ENCODE measurements around the gene RNF31. TPM values are rescaled to one million over a fixed set of nuclear protein-coding genes. Genes with fewer than 3 reads are reported as not detected.

The RNF31 gene
- total RNA-seq, 1 donor from 2014 or later: 79.4 TPM

DNA sequence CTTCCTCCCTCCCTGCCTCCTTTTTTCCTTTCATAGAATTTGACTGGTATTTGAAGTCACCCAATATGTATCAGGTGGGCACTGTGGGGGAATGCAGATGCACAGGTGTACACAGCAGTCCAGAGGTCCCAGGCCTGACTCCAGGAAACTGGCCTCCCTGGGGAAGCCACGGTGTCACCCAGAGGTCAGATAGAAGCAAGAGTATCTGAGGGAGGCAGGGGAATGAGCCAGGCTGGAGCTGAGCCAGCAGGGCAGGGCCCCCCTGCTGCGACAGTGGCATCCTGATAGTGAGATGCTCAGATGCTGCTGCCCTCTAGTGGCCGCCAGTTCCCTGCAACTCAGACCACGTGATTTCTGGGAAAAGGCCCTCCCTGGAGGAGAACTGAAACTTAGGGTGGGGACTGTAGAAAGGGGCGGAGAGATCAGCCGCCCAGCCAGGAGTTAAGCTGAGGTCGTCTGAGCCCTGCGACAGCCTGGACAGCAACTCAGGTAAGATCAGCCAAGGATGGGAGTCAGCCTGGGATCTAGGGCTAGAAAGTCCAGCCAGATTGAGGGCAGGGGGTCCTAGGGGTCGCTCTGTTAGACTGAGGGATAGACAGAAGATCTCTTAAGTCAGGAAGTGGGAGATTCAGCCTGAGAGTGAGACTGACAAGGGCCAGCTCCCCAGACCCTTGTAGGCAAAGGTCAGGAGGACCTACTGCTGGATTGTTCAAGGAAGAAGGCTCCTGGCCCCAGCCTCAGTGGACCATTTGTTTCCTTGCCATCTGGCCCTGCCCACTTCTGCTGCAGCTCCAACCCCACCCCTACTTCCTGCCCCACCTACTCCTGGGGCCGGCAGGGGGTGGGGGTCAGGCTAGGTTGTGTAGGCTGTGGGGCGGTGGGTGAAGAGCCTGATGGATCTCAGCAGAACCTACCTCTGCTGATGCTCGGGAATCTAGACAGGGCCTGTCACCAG is 13.8 kb downstream of the RNF31 start, which contains the start of gene IRF9:
TSS of gene IRF9 (plus strand) at position 416 of the 955 bp plus-strand sequence. CDS start 880 bp downstream, outside the sequence.
- DNase-seq (ENCODE audit: low read depth): peak; percentile 67
- H3K4me3 ChIP-seq (ENCODE audit: low read depth, low read length): peak within 1 kb of the TSS; percentile 98
- TF ChIP-seq, protein P1, sequence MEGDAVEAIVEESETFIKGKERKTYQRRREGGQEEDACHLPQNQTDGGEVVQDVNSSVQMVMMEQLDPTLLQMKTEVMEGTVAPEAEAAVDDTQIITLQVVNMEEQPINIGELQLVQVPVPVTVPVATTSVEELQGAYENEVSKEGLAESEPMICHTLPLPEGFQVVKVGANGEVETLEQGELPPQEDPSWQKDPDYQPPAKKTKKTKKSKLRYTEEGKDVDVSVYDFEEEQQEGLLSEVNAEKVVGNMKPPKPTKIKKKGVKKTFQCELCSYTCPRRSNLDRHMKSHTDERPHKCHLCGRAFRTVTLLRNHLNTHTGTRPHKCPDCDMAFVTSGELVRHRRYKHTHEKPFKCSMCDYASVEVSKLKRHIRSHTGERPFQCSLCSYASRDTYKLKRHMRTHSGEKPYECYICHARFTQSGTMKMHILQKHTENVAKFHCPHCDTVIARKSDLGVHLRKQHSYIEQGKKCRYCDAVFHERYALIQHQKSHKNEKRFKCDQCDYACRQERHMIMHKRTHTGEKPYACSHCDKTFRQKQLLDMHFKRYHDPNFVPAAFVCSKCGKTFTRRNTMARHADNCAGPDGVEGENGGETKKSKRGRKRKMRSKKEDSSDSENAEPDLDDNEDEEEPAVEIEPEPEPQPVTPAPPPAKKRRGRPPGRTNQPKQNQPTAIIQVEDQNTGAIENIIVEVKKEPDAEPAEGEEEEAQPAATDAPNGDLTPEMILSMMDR (conservative IDR thresholded peaks at IDR 0.05; ENCODE audit: low read depth, low read length): peak; percentile 88

DNA sequence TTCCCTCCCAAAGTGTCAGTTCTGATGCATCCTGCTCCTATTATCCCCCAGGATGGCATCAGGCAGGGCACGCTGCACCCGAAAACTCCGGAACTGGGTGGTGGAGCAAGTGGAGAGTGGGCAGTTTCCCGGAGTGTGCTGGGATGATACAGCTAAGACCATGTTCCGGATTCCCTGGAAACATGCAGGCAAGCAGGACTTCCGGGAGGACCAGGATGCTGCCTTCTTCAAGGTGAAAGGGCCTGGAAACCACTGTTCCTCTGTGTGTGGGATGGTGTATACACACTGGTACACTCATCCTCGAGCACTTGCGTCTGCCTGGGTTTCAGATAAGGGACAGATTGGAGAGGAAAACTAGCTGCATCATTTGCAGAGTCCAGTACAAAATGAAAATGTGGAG is 14.8 kb downstream of the RNF31 start:
- TF ChIP-seq, protein P1 (conservative IDR thresholded peaks at IDR 0.05; ENCODE audit: low read depth, low read length): no peak
- no peak for DNase-seq (ENCODE audit: low read depth)
- H3K4me3 ChIP-seq (ENCODE audit: low read depth, low read length): peak overlapping the region; percentile 98

DNA sequence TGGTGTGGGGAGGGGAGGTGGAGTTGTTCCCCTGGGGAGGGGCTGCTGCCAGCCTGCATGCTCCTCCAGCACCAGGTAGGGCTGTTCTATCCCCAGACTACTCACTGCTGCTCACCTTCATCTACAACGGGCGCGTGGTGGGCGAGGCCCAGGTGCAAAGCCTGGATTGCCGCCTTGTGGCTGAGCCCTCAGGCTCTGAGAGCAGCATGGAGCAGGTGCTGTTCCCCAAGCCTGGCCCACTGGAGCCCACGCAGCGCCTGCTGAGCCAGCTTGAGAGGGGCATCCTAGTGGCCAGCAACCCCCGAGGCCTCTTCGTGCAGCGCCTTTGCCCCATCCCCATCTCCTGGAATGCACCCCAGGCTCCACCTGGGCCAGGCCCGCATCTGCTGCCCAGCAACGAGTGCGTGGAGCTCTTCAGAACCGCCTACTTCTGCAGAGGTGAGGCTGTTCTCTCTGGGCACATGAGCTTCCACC is 17.3 kb downstream of the RNF31 start:
- TF ChIP-seq, protein P1 (conservative IDR thresholded peaks at IDR 0.05; ENCODE audit: low read depth, low read length): no peak
- no peak for DNase-seq (ENCODE audit: low read depth)
- H3K4me3 ChIP-seq (ENCODE audit: low read depth, low read length): no peak overlapping the region

DNA sequence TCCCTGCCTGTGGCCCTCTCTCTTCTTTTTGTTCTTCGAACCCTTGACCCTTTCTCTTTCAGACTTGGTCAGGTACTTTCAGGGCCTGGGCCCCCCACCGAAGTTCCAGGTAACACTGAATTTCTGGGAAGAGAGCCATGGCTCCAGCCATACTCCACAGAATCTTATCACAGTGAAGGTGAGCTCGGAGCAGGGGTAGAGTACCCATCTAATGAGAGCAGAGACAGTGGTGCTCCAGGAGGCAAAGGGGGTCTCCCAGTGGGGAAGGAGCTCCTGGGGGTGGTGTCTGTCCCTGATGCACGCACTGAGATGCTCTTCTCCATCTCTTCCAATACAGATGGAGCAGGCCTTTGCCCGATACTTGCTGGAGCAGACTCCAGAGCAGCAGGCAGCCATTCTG is 18.5 kb downstream of the RNF31 start:
- H3K4me3 ChIP-seq (ENCODE audit: low read depth, low read length): no peak overlapping the region
- TF ChIP-seq, protein P1 (conservative IDR thresholded peaks at IDR 0.05; ENCODE audit: low read depth, low read length): no peak
- DNase-seq (ENCODE audit: low read depth): no peak

DNA sequence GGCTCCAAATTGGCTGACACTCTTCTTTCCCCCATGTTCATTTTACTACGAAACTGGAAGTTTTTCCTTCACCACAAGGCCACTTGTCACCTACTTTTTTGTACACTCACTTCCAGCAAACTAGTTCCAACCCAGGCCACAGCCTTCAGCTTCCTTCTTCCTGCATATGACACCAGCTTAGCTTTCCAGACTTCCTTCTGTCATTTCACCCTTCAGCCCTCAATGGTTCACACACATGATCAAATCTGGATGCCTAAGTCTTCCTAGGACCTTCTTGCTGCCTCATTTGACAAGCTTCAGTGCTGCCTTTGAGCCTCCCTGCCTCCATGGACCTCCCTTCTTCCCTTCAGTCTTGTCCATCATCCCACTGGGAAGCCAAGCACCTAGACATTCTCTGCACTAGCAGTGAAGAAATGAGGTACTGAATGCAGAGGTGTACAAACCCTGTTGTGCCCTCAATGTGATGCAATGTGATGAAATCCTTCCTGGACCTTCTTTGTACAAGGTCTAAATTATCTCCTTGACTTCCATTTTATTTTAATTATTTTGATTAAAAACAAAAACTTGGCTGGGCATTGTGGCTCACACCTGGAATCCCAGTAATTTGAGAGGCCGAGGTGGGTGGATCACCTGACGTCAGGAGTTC is 20.3 kb downstream of the RNF31 start:
- no peak overlapping the region for H3K4me3 ChIP-seq (ENCODE audit: low read depth, low read length)
- DNase-seq (ENCODE audit: low read depth): no peak
- TF ChIP-seq, protein P1 (conservative IDR thresholded peaks at IDR 0.05; ENCODE audit: low read depth, low read length): no peak

DNA sequence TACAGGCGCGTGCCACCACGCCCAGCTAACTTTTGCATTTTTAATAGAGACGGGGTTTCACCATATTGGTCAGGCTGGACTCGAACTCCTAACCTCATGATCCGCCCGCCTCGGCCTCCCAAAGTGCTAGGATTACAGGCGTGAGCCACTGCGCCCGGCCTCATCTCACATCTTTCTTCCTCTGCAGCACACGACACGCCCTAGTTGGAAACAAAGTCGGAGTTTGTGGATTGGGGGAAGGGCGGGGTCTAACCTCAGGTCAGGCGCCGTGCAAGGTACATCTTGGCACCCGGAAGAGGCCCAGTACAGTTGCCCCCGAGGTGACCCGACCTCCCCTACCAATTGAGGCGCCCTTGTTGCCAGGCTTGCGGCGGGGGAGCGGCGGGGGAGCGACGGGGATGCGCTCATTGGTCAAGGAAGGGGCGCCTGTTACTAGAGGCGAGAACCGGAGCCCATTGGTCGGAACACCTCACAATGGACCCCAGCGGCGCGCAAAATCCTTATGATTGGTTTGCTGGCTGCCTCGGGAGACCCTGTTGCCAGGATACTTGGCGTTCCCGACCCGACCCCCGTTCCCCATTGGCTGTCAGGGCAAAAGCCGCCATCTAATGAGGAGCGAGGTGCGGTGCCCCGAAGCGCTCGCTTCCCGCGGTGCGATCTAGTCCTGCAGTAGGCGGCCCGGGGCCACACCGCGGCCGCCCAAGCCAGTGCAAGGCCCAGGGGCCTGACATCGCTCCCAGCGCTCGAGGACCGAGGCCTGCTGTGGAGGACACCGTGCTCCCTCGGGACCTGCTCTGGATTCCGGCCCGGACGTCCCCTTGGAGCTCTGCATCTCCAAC is 24.3 kb downstream of the RNF31 start, which contains the start of gene REC8:
TSS of gene REC8 (plus strand) at position 659 of the 839 bp plus-strand sequence. CDS start 473 bp downstream, outside the sequence.
- peak within 1 kb of the TSS; percentile 50 for H3K4me3 ChIP-seq (ENCODE audit: low read depth, low read length)
- TF ChIP-seq, protein P1 (conservative IDR thresholded peaks at IDR 0.05; ENCODE audit: low read depth, low read length): no peak
- no peak for DNase-seq (ENCODE audit: low read depth)
